Forelimb muscle (tissue), 1 donor: ENCODE measurements around the gene CLCN6. TPM values are rescaled to one million over a fixed set of nuclear protein-coding genes. Genes with fewer than 3 reads are reported as not detected.

ENCODE experiments used
- DNase-seq: peaks from one replicate; pipeline ENCODE4 v3.0.0-alpha.2; 2013; ENCODE audit warnings: low read depth
- polyA plus RNA-seq: library from polyadenylated mRNA; unstranded; fragments of 120-200 nt; gene quantifications from one replicate; pipeline ENCODE4 v1.2.1, GENCODE V29; 2013; ENCODE audit not compliant: insufficient read length

The CLCN6 gene
- polyA plus RNA-seq, 1 donor, result 13.0 TPM

DNA sequence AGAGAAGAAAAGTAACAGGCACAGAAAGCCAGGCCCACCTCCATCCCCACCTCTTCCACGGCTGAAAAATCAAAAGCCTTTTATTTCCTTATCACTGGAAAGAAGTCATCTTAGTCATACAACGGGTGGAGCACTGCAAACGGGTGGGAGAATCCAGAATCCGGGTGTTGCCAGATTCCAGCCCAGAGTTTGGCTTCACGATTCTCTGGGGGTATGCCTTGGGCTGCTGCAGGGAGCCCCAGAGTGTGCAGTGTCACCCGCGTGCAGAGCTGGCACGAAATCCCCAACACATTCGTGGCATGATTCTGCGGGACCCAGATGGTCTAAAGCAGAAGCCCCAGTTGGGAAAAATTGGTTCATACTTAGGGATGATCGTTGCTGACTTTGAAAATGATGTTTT is 44.2 kb downstream of the CLCN6 start:
- DNase-seq, result no peak

DNA sequence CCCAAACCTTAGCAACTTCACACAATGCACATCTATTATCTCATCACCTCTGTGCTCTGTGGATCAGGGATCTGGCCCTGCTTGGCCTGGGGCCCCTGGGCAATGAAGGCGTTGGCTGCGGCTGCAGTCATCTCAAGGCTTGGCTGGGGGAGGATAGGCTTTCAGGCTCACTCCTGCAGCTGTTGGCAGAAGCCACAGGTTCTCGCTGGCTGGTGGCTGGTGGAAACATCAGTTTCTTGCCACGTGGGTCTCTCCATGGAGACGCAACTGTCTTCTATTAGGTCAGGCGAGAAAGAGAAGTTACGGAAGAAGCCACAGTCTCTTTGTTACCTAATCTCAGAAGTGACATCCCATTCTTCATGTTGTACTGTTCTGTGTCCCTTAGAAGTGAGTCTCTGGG is 45.2 kb downstream of the CLCN6 start:
- DNase-seq, result no peak

DNA sequence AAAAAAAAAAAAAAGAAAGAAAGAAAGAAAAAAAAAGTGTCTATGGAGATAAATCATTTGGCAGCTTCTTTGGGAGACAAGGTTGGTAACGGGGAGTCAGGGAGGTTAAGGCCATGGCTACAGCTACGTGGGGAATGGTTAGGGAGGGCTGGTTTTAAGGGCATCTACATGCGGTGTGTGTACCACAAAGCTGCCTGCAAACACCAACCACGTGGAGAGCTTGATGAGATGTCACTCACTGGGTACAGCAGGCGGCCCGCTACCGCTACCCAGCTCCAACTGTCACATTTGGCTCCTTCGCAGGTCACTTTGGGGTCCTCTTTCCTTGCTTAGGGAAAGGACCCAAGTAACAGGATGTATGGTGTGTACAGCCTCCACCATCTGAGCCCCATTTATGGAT is 48.5 kb downstream of the CLCN6 start:
- no peak for DNase-seq

DNA sequence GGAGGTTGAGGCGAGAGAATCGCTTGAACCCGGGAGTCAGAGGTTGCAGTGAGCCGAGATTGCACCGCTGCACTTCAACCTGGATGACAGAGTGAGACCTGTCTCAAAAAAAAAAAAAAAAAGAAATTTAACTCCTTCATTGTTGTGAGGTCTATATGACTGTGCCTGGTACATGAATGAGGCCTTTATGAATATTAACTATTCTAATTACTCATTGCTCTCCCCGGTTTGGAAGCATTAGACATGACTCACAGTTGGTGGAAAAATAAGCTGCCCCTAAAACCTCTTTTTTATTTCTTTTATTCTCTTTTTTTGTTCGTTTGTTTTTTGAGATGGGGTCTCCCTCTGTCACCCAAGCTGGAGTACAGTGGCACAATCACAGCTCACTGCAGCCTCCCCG is 49.4 kb downstream of the CLCN6 start:
- no peak for DNase-seq

DNA sequence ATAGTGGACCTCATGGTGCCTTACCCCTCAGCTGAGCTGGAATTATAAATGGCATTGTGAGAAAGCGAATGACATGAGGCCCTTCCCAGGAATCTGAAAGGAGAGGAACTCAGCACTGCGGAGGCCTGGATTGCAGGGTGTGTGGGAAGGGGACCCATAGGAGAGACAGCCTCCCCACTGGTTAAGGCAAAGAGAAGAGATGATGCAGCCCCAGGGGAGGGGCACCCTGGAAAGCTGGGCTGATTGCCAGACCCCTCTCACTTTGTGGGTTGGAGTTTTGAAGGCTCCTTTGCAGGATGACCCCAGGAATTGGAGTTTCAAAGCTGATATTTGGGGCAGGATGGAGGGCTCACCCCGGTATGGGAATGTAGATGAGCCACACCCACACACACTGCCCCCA is 50.7 kb downstream of the CLCN6 start:
- no peak for DNase-seq

DNA sequence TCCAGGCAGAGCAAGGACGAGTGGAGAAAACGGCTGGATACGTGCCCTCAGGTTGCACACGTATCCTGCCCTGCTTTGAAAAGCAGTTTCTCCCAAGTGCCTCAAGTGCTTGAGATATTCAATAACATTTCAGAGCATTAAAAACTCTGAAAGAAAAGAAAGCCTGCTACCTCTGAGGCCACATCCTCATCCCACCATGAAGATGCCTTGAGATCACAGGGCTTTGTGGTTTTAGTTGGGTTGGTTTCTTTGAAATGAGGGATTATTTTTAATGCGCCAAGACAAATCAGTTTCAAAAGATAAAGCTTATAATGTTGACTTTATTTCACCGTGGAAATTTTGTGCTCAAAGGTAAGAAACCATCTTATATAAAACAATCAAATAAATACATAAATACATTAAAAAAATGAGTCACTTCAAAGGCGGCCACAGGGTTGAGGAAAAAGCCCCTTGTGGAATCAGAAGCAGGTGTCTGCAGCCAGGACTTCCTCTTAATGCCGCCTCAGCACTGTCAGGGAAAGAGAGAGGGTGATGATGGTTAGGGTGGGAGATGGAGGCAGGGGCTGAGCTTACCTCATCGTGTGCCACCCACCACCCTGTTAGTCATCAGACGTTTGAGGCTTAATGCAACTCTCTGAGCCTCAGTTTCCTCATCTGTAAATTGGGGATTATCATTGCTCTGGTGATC is 51.3 kb downstream of the CLCN6 start:
- no peak for DNase-seq

DNA sequence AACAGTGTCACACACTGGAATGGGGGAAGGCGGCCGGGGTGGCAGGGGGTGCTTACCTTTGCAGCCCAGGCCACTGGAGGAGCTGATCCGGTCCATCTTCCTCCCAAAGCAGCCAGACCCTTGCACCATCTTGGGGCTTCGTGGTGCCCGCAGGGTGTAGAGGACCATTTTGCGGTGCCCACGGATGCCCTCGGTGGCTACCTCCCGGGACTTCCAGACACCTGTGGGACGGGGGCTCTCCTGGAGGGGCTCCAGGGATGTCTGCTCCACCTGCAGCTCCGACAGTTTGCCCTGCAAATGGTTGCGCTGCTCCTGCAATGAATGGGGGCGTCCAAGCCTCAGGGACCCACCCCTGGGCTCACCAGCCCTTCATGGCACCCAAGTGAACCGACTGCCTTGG is 52.2 kb downstream of the CLCN6 start:
- DNase-seq, result no peak

DNA sequence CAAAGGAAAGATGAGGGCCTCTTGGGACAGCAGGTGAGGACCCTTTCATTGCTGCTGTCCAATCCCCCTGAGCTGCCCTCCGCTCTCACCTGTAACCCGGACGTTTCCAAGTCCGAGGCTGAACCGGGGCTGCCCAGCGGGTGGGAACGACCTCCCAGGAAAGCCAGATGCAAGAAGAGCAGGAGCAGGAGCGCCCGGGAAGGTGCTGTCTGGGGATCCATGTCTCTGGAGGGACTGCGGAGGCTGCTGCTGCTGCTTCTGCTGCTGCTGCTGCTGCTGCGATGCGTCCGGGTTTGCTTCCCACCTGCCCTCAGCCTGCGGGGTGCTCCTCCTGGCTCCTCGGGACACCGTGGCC is 52.6 kb downstream of the CLCN6 start, which contains the start of gene NPPB:
Gene NPPB (minus strand): TSS at position 333 of the 355 bp plus-strand sequence. CDS start 112 bp downstream, at position 221.
- no peak for DNase-seq

DNA sequence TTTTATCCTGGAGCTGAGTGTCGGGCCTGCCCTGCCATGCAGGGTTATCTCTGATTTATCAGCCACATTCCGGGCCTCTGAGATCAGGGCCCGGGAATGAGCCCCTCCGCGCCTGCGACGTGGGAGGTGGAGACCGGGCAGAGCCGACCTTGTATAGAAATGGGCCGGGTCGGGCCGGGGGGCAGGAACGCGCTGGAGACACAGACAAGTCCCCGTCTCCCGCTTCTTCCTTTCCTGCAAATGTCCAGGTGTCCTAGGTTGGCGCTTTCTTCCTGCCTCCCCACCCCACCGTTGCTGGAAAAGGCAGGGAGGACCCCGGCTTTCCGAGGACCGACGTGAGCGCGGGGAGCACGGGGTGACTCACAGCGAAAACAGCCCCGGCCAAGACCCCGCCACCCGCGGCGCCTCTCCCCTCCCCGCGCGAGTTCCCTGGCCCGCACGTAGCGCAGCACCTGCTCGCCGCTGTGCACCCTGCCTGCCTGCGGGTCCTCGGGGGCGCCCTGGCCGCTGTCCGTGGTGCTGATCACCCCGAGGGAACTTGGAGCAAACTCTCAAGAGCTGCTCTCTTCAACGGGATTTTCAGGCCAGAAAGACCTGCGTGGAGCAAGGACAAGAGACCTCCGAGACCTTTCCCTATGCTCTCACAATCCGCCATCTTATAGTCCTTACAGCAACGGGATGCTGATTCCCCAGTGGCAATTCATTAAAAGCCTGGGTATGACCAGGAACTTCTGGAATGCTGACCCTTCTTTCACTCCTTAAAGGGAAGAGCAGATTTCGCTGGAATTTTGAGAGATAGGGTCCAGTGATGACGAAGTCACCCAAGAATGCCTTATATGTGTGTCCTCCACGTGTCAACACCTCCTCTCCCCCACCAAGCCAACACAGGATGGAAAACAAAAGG is 53.2 kb downstream of the CLCN6 start:
- no peak for DNase-seq

DNA sequence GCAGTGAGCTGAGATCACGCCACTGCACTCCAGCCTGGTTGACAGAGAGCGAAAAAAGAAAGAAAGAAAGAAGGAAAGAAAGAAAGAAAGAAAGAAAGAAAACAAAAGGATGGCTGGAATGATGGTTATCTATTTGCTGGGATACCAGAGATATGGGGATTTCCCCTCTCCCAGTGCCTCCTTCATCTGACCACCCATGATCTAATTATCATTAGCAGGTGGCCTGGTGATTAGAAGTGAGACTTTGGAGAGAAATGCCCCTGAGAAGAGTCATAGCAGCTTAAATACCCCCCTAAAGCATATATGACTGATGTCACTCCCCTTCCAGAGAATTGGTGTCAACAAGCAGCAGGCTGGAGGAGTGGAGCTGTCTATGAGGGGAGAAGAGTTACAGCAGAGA is 54.1 kb downstream of the CLCN6 start:
- no peak for DNase-seq

DNA sequence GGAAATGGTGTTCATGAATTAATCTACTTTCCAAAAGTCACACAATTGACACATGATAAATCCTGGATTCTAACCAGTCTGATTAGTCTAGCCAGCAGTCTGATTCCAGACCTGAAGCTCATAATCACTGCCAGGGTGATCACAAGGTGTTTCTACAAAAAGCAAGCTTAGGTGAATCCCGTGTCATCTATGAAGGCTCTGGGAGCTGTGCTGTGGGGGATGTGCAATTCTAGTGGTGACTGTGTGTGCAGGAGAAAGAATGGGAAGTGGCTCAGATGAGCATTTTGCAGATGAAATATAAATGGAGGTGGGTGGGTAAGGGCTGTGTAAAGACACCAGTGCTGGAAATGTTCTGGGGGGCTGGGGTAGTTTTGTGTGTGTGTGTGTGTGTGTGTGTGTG is 54.6 kb downstream of the CLCN6 start:
- no peak for DNase-seq

DNA sequence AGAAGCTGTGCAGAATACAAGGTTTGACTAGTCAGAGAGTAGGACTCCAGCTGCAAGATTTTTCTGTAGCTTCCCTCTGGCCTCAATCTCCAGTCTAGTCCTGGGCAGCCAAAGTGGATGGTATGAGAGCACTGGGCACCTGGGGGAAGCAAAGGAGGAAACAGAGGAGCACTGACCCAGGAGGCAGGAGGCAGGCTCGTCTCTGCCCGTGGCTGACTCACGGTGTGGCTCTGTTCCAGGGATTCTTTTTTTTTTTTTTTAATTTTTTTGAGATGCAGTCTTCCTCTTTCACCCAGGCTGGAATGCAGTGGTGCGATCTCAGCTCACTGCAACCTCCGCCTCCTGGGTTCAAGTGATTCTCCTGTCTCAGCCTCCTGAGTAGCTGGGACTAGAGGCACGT is 56.9 kb downstream of the CLCN6 start:
- DNase-seq, result no peak

DNA sequence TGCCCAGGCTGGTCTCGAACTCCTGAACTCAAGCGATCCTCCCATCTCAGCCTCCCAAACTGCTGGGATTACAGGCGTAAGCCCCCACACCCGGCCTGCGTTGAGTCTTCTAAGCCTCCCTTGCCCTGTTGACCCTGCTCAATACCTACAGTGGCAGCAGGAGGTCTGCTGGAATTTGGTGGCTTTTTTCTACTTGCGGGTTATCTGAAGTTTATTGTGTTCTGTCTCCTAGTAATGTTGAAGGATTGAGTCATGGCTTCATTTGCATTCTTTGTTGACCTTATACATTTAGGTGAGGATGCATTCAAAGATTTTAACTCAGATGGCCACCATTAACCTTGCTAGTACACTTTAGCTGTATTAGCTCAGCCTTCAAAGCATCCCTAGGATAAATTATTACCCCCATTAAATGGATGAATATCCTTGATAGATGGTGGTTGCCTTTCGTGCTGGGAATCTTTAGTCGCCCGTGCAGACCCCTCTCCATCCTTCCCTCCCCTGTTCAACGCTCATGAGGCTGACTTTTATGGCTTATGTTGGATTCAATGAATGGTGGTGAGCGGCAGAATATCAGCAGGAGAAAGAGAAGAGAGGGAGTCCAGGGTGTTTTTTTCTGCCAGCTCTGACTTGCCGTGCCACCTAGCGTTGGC is 62.5 kb downstream of the CLCN6 start:
- no peak for DNase-seq

DNA sequence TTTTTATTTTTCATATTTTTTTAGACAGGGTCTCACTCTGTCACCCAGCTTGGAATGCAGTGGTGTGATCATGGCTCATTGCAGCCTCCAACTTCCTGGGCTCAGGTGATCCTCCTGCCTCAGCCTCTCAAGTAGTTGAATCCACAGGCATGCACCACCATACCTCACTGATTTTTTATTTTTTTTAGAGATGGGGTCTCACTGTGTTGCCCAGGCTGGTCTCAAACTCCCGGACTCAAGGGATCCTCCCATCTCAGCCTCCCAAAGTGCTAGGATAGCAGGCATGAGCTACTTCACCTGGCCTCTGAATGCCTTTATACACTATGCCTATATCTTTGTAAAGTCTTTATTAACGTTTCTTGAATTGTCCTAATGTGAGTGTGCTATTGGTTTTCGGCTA is 63.1 kb downstream of the CLCN6 start:
- no peak for DNase-seq

DNA sequence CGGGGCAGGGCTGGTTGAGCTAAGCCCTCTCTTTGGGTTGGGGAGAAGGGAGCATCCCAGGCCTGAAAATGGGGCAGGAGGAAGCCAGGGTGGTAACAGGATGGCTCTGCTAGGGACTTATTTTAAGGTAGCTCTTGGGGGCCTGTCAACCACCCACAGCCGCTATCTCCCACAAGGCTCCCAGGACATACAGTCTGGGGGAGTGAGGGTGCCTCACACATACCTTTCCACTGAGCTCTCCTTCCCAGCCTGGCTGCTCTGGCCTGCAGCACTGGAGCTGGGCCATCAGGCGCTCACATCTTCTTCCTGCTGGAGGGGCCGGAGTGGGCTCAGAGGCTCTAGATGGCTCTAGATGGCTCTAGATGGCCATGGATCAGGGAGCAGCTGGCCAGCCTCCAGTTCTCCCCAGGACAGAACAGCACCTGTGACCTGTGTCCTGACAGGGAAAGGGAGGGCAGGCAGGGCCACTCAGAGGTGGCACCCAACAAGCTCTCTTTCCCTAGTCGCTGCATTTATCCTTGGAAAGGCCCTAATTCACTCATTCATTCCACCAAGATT is 63.7 kb downstream of the CLCN6 start:
- DNase-seq, result no peak

DNA sequence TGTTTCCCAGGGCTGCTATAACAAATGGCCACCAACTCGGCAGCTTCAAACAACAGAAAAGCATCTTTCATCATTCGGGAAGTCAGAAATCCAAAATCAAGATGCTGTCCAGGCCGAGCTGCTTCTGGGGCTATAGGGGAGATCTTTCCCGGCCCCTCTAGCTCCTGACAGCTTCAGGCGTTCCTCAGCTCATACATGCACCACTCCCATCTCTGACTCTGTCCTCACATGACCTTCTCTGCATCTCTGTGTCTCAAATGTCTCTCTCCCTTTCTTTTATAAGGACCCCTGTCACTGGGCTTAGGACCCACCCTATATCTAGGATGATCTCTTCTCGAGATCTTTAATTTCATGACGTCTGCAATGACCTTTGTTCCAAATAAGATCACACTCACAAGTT is 66.6 kb downstream of the CLCN6 start:
- DNase-seq, result no peak

DNA sequence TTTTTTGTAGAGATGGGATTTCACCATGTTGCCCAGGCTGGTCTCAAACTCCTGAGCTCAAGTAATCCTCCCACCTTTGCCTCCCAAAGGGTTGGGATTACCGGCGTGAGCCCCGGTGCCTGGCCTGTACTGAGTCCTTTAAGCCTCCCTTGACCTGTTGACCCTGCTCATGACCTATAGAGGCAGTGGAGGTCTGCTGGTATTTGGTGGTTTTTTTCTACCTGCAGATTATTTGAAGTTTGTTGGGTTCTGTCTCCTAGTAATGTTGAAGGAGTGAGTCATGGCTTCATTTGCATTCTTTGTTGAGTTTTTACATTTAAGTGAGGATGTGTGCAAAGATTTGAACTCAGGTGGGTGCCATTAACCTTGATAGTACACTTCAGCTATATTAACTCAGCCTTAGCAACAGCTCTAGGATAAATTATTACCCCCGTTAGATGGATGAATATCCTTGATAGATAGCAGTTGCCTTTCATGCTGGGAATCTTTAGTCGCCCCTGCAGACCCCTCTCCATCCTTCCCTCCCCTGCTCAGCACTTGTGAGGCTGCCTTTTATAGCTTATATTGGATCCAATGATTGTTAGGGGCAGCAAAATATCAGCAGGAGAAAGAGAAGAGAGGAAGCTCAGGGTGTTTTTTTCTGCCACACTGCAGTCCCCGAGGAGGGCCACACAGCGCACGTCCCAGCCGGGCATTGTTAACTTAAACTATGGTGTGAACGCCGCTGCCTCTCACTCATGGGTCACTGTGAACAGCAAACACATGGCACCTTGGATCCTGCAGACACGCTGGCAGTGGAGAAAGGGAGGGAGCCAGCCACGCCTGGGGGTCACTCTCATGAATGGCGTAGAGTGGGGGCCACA is 67.6 kb downstream of the CLCN6 start:
- DNase-seq, result no peak

DNA sequence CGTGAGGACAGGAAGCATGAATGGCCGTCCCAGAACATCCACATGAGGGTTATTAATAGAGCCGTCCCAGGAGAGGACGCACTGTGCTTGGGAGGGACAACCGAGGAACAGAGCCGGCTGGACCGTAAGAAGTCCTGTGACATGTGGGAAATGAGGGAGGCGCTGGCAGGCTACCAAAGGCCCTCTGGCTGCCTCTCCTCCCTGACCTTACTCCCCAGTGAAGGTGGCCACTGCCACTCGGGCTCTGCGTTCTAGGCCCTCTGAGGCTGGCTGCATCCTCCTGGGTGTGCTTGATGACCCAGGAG is 68.2 kb downstream of the CLCN6 start:
- DNase-seq, result no peak

DNA sequence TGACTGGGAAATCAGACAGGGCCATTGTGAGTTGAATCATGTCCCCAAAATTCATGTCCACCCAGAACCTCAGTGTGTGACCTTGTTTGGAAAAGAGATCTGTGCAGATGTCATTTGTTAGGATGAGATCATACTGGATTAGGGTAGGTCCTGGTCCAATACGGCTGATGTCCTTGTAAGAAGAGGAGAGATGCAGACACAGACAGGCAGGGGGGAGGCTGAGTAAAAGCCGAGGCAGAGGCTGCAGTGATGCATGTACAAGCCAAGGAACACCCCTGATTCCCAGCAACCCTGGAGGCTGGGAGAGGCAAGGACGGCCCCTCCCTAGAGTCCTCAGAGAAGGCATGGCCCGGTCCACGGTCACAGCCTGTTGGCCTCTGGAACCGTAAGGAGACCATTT is 68.6 kb downstream of the CLCN6 start:
- DNase-seq, result no peak

DNA sequence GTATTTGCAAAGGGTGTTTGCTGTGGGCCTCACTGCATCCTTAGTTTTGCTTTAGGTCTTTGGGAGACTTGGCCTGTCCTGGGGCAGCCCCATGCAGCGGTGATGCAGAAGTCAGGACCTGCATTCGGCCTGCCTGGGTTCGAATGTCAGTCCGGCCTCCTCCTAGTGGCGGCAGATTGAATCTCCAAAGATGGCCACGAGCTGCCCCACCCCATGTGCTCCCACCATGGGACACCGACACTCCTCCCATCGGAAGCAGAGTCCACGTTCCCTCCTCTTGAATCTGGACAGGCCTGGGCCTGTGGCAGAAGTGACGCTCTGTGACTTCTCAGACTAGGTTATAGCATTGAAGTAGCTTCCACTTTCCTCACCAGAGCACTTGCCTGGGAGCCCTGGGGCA is 69.1 kb downstream of the CLCN6 start:
- DNase-seq, result no peak

DNA sequence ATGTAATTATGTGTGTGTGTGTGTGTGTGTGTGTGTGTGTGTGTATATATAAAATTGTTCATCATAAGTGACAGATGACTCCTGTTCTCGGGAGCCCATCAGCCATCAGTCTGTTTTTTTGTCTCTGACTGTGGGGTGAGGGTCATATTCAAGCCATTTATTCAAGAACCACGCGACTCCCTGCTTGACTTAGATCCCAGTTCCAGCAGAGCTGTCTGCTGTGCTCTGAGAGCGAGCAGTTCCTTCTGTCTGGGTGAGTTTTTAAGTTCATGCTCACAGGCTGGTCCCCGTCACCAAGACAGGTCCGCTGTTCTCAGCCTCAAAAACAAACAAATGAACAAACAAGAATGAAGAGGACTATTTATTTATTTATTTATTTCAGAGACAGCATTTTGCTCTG is 71.1 kb downstream of the CLCN6 start:
- no peak for DNase-seq
